HFFc6 (cell line): ENCODE measurements around the gene ATP2C2. TPM values are rescaled to one million over a fixed set of nuclear protein-coding genes. Genes with fewer than 3 reads are reported as not detected.

Experiments
- DNase-seq: peaks from one replicate; pipeline ENCODE4 v3.0.0-alpha.2; 2018
- H3K27ac Mint-ChIP-seq: 2 replicates; pipeline ENCODE4 v1.8.0; 2020; ENCODE audit warnings: mild to moderate bottlenecking, mixed read lengths
- H3K27me3 Mint-ChIP-seq: 2 replicates; pipeline ENCODE4 v1.8.0; 2021; ENCODE audit warnings: mild to moderate bottlenecking, moderate library complexity, mixed read lengths; ENCODE audit not compliant: insufficient read depth
- H3K36me3 Mint-ChIP-seq: 2 replicates; pipeline ENCODE4 v1.8.0; 2021; ENCODE audit warnings: low read depth, mixed read lengths
- H3K4me1 Mint-ChIP-seq: 2 replicates; pipeline ENCODE4 v1.8.0; 2020; ENCODE audit warnings: low read depth, mixed read lengths
- H3K4me3 Mint-ChIP-seq: 2 replicates; pipeline ENCODE4 v1.8.0; 2020; ENCODE audit warnings: mild to moderate bottlenecking, moderate library complexity, mixed read lengths
- H3K9me3 Mint-ChIP-seq: 2 replicates; pipeline ENCODE4 v1.8.0; 2020; ENCODE audit warnings: mild to moderate bottlenecking, mixed read lengths
- CTCF ChIP-seq: fragments of 200-600 bp; sonication (generic); IDR thresholded peaks from 2 replicates; pipeline ENCODE4 v1.5.0; 2021; ENCODE audit warnings: antibody characterized with exemption, mild to moderate bottlenecking
- total RNA-seq, 6 experiments: library from RNA; stranded (reverse); fragmentation: NEBNext Ultra II Directional; extraction: Animal tissue kit (Norgen Biotek cat#: 25700); gene quantifications; 2 replicates in 1 of 6; 3 replicates in 5 of 6; pipeline ENCODE4 v1.2.3, GENCODE V29; 2021

The ATP2C2 gene
- total RNA-seq, 6 experiments from 2014 or later: not detected

- Mint-ChIP-seq H3K27me3 (peaks cover 63% of the 10 kb centered on the region), H3K36me3 (no peaks in the 10 kb centered on the region), H3K27ac (no peak overlapping the region), H3K4me3 (no peak overlapping the region), H3K4me1 (no peaks in the 10 kb centered on the region), H3K9me3 (no peaks in the 10 kb centered on the region)
- TF ChIP-seq CTCF: no peak
- DNase-seq: no peak
These were observed 9.8 kb downstream of the ATP2C2 start for GRCh38 chr16:84378099-84378498.

- no peak for TF ChIP-seq CTCF
- DNase-seq: no peak
- no peaks in the 10 kb centered on the region for H3K9me3 Mint-ChIP-seq
- H3K27me3 Mint-ChIP-seq: peaks cover 59% of the 10 kb centered on the region
- H3K4me1 Mint-ChIP-seq: no peaks in the 10 kb centered on the region
- H3K4me3 Mint-ChIP-seq: no peak overlapping the region
- H3K27ac Mint-ChIP-seq: no peak overlapping the region
- no peaks in the 10 kb centered on the region for H3K36me3 Mint-ChIP-seq
These were observed 10.2 kb downstream of the ATP2C2 start for GRCh38 chr16:84378567-84378966.

DNA sequence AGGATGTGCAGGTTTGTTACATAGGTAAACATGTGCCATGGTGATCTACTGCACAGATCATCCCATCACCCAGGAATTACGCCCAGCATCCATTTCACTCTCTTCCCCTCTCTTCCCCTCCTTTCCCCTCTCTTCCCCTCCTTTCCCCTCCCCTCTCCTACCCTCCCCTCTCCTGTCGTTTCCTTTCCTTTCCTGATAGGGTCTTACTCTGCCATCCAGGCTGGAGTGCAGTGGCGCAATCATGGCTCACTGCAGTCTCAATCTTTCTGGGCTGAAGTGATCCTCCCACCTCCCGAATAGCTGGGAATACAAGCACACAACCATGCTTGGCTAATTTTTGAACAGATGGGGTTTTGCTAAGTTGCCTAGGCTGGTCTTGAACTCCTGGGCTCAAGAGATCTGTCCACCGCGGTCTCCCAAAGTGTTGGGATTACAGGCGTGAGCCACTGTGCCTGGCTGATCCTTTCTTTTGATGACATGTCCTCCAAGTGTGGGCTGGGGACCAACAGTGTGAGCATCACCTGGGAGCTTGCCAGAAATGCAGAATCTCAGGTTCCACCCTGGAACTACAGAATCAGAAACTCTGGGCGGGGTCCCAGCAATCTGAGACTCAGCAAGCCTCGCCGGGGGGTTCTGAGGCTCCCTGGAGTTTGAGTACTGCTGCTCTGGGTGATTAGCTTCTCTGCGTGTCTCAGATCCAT, 10.8 kb downstream of the ATP2C2 start:
- Mint-ChIP-seq H3K4me1 (no peaks in the 10 kb centered on the region), H3K9me3 (peaks cover 3% of the 10 kb centered on the region), H3K27ac (no peak overlapping the region), H3K36me3 (no peaks in the 10 kb centered on the region), H3K27me3 (peaks cover 55% of the 10 kb centered on the region), H3K4me3 (no peak overlapping the region)
- no peak for TF ChIP-seq CTCF
- no peak for DNase-seq

GRCh38 chr16:84379709-84380362, 11.5 kb downstream of the ATP2C2 start:
- 0 out of 2 replicates have a peak, but pooled peaks cover under 1% of the 10 kb centered on the region for H3K36me3 Mint-ChIP-seq
- peaks cover 50% of the 10 kb centered on the region for H3K27me3 Mint-ChIP-seq
- DNase-seq: no peak
- peaks cover 10% of the 10 kb centered on the region for H3K9me3 Mint-ChIP-seq
- no peak overlapping the region for H3K4me3 Mint-ChIP-seq
- no peak overlapping the region for H3K27ac Mint-ChIP-seq
- no peaks in the 10 kb centered on the region for H3K4me1 Mint-ChIP-seq
- no peak for TF ChIP-seq CTCF

GRCh38 chr16:84380405-84380804, 12.1 kb downstream of the ATP2C2 start:
- no peak for TF ChIP-seq CTCF
- H3K4me1 Mint-ChIP-seq: no peaks in the 10 kb centered on the region
- peaks cover 50% of the 10 kb centered on the region for H3K27me3 Mint-ChIP-seq
- H3K4me3 Mint-ChIP-seq: no peak overlapping the region
- peaks cover 15% of the 10 kb centered on the region for H3K9me3 Mint-ChIP-seq
- DNase-seq: no peak
- no peak overlapping the region for H3K27ac Mint-ChIP-seq
- H3K36me3 Mint-ChIP-seq: peaks cover 7% of the 10 kb centered on the region; the same call in 1 of the 2 replicates
